Measurements from ENCODE around the gene UFSP2.

GRCh38 chr4:185394568-185395237 lies 31.1 kb downstream of the UFSP2 start:
- TF ChIP-seq CTCF (IDR thresholded peaks at IDR 0.05) (no peak), POLR2AphosphoS5 (IDR thresholded peaks at IDR 0.05) (no peak), EP300 (IDR thresholded peaks at IDR 0.05) (no peak), POLR2A (IDR thresholded peaks at IDR 0.05) (no peak)

All from gastroesophageal sphincter (tissue), 3 donors.